Colonic mucosa (tissue), 4 donors: ENCODE data around the gene CPLX1. TPM values are rescaled to one million over a fixed set of nuclear protein-coding genes. Genes with fewer than 3 reads are reported as not detected.

Experiments used
- DNase-seq: peaks from one replicate; pipeline ENCODE4 v3.0.0-alpha.2; 2020
- H3K27ac ChIP-seq: fragments of 200-600 bp; one replicate; pipeline ENCODE4 v1.8.0; 2021
- H3K27me3 ChIP-seq: fragments of 200-600 bp; one replicate; pipeline ENCODE4 v1.8.0; 2021
- H3K36me3 ChIP-seq: fragments of 200-600 bp; one replicate; pipeline ENCODE4 v1.8.0; 2021
- H3K4me1 ChIP-seq: fragments of 200-600 bp; one replicate; pipeline ENCODE4 v1.8.0; 2021; ENCODE audit warnings: mild to moderate bottlenecking
- H3K4me3 ChIP-seq: fragments of 200-600 bp; one replicate; pipeline ENCODE4 v1.8.0; 2021
- H3K9ac ChIP-seq, 2 donors: one replicate each; pipeline ENCODE4 v1.7.0; 2013; ENCODE audit warnings: control low read depth in 2 of 2, low read depth in 2 of 2, low read length in 2 of 2
- H3K9me3 ChIP-seq: fragments of 200-600 bp; one replicate; pipeline ENCODE4 v1.8.0; 2021
- CTCF ChIP-seq: fragments of 200-600 bp; IDR thresholded peaks from one replicate; pipeline ENCODE4 v1.8.0; 2022; ENCODE audit warnings: antibody characterized with exemption, mild to moderate bottlenecking
- intact Hi-C: fragments of 100-400 bp; cut with DNase I; formaldehyde crosslinking; loops from one replicate; pipeline ENCODE4 v1.14.1; 2022
- total RNA-seq, 2 donors: library from RNA; stranded (reverse); fragmentation: NEBNext Ultra II Directional in 1 of 2; extraction: Animal tissue kit (Norgen Biotek cat#: 25700) in 1 of 2; gene quantifications; one replicate each; pipeline ENCODE4 v1.2.1, GENCODE V29; 2021
- donor health status: healthy.
- donor health status: DM: no; HTN: no; CAD: no.
- donor health status: DM: no; HTN: no; CAD: no.

The CPLX1 gene
- total RNA-seq, 2 donors from 2014 or later: 2.7 to 16.5 TPM

DNA sequence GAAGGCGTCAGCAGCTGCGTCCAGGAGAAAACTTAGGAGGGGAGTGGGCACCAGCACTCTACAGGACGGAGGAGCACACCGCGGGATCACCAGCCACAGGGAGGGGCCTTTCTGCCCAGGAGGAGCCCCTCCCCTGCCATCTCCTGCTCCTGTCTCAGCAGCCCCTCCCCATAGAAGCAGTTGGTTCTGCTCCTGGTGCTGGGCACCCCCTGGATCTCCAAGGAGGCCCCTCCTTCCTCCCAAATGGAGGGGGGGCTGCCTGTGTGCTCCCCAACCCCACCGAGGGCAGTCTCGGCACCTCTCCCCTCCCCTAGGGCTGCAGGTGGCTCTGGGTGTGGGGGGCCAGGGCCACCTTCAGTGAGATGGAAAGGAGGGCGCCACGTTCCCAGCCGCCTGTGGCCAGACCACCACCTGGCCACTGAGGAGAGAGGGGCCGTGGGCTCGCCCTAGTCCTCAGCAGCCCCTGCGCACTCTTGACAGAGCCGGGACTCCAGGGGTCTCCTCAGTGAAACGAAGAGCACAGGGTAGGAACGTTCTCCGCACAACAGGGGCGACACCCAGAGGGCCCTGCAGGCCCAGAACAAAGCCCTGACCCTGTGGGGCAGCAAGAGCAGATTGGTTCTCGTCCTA lies 37.8 kb downstream of the CPLX1 start:
- no peak for TF ChIP-seq CTCF
- Histone ChIP-seq H3K36me3 (no peaks in the 10 kb centered on the region), H3K9ac (peak overlapping the region in 1 of 2 donors; percentile 2), H3K9me3 (no peaks in the 10 kb centered on the region), H3K27ac (no peak overlapping the region), H3K4me1 (peaks cover 26% of the 10 kb centered on the region), H3K27me3 (peaks cover 41% of the 10 kb centered on the region), H3K4me3 (no peak overlapping the region)
- no peak for DNase-seq
- intact Hi-C loops: no loop called here

DNA sequence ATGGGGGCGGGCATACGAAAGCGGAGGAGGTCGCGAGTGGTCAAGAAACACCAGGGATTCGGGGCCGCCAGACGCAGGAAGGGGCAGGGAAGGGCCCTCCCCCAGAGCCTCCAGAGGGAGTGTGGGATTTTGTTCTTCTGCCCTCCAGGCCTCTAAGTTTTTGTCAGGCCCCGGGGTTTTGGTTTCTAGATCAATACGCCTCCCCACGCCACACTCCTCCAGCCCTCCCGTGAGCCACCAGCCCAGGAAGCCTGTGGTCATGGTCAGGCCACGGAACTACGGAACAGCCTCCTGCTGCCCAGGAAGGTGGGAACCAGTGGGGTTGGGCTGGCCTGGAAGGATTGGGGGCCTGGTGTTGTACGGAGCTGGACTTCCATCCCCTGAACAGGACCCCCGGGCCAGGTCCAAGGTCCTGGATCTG lies 38.4 kb downstream of the CPLX1 start:
- TF ChIP-seq CTCF: no peak
- Histone ChIP-seq H3K9ac (no peak overlapping the region), H3K9me3 (no peaks in the 10 kb centered on the region), H3K27ac (no peak overlapping the region), H3K4me1 (peaks cover 30% of the 10 kb centered on the region), H3K36me3 (no peaks in the 10 kb centered on the region), H3K27me3 (peaks cover 39% of the 10 kb centered on the region), H3K4me3 (no peak overlapping the region)
- intact Hi-C loops: no loop called here
- no peak for DNase-seq

GRCh38 chr4:786861-787300 lies 39.0 kb downstream of the CPLX1 start:
- DNase-seq: peak; percentile 66
- Histone ChIP-seq H3K27ac (no peak overlapping the region), H3K9me3 (no peaks in the 10 kb centered on the region), H3K4me1 (peaks cover 31% of the 10 kb centered on the region), H3K27me3 (peaks cover 32% of the 10 kb centered on the region), H3K9ac (no peak overlapping the region), H3K4me3 (no peak overlapping the region), H3K36me3 (no peaks in the 10 kb centered on the region)
- intact Hi-C loops: no loop called here
- no peak for TF ChIP-seq CTCF

GRCh38 chr4:786074-786741 lies 39.7 kb downstream of the CPLX1 start:
- Histone ChIP-seq H3K4me3 (peak overlapping the region; percentile 13), H3K27me3 (peaks cover 26% of the 10 kb centered on the region), H3K9ac (peak overlapping the region in 1 of 2 donors; percentile 12), H3K36me3 (no peaks in the 10 kb centered on the region), H3K9me3 (no peaks in the 10 kb centered on the region), H3K27ac (no peak overlapping the region), H3K4me1 (peaks cover 28% of the 10 kb centered on the region)
- peak; percentile 26 for DNase-seq
- no peak for TF ChIP-seq CTCF
- intact Hi-C loops: no loop called here

DNA sequence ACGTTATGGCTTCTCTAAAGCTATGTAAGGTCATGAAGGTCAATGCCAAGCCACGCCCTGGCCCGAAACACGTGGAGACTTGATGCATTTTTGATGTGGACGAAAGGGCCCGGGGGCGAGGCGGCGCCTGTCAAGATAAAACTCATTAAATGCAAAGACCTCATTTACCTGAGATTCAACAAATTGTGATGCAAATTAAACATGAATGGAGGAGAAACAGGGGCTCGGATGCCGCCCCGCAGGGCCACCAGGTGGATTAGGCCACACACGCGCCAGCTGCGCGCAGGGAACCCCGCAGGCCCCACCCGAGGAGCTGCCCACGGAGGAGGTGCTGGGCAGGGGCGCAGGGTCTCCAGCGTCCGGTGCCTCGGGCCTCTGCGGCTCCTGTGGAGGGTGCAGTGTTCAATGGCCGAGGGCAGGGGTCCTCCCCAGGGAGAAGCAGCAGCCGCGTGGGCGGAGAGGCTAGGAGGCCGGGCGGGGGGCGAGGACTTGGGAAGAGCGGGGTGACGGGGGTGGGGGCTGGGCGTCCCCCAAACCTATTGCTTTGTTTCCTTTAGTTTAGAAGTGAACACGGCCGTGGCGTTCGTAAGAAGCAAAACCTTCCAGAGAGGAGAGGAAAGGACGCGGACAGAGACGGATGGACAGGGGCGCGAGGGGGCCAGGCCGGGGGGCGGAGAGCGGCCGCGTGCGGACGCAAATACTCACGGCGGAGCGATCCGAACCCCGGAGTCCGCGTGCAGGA lies 40.4 kb downstream of the CPLX1 start:
- peak overlapping the region; percentile 13 for H3K4me3 ChIP-seq
- peaks cover 28% of the 10 kb centered on the region for H3K4me1 ChIP-seq
- peaks cover 24% of the 10 kb centered on the region for H3K27me3 ChIP-seq

More for the DNA sequence above, 40.4 kb downstream of the CPLX1 start:
- Histone ChIP-seq H3K36me3 (no peaks in the 10 kb centered on the region), H3K27ac (no peak overlapping the region), H3K9me3 (no peaks in the 10 kb centered on the region), H3K9ac (no peak overlapping the region)
- intact Hi-C loops: no loop called here
- peak; percentile 27 for DNase-seq
- TF ChIP-seq CTCF: no peak
